ENCODE results near the gene ADAMTS18.
A peak's percentile ranks its signal among the peaks of the same experiment; 100 is the strongest.

ADAMTS18 gene

DNA sequence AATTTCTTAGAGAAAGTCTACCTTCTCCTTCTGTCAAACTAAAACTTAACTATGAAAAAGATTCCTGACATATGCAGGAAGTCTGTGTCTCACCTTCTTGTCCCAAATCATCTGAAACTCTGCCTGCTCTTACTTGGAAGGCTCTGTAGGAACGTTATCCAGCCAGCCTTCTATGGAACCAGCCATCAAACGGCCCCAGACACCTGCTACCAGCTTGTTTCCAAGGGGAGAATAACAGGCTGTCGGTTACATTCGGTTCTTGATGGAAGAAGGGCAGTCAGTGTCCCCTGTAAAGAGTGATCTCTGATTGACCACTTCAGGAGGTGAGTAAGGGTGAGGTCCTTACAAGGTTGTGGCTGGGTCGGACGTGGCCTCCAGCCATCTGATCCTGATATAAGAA, 1.7 kb downstream of the ADAMTS18 start:
- no peak for DNase-seq

DNA sequence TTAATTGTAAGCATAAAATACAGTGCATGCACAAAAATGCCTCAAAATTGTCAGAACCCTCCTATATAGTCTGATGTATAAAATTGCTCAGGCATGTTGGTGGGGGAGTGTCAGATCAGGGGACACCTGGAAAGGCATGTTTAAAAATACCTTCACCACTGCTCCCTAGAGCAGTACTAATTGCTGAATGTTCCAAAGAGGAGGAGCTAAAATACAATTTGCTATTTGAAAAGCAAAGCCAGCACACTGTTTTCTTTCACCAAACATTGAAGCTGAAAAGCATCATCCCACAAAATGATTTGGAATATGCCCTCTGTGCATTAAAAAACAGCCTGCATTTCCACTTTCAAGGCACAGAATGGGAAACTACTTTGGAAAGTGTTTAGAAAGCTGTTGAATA, 2.6 kb downstream of the ADAMTS18 start:
- no peak for DNase-seq

DNA sequence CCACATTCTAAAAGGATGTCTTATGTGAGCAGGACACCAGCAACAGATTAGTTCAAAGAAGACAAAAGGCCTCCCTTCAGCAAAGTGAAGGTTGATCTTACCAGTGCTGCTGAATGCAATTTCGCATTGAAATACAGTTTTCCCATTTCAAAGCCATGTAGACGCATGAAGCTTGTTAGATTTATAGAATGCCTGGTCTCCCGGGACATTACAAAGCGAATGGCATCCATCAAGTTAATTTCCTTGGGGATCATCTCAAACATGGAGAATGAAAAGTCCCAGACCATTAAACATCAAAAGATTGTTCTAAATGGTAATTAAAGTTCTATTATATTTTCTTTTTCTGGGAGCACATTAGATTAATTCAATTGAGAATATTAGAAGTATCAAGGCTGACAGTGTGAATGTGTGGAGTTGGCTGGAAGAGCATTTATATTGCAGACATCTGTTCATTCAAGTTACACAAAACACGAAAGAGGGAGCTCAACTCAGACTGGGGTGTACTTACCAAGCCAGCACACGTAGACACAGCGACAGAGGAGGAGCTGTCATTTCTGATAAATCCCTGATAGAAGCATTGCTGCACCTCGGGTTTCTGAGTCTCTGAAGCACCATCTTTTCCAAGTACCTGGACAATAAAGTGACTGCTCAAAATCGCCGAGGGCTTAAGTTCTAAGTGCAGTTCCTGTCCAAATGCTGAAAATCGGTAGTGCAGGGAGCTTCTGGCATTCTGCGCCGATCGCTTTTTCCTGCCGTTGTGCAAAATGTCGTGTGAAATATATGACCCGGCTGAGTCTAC, 3.8 kb downstream of the ADAMTS18 start:
- DNase-seq, result peak; percentile 31

DNA sequence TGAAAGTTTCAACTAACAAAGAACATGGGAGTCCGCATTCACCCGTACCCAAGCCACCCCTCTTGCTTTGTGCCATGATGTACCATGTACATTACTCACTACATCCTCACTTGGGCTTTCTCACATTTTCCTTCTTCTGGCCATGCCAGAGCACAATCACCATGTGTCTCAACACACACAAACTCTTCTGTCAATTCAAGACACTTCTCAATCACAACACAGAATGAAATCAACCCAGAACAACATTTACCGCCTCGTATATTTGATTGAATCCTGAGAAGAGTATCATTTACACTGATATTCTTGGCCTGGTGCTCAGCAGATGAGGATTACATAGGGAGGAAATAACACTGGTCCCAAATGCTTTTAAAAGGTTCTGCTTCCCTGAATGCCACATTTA, 4.5 kb downstream of the ADAMTS18 start:
- DNase-seq, result no peak

DNA sequence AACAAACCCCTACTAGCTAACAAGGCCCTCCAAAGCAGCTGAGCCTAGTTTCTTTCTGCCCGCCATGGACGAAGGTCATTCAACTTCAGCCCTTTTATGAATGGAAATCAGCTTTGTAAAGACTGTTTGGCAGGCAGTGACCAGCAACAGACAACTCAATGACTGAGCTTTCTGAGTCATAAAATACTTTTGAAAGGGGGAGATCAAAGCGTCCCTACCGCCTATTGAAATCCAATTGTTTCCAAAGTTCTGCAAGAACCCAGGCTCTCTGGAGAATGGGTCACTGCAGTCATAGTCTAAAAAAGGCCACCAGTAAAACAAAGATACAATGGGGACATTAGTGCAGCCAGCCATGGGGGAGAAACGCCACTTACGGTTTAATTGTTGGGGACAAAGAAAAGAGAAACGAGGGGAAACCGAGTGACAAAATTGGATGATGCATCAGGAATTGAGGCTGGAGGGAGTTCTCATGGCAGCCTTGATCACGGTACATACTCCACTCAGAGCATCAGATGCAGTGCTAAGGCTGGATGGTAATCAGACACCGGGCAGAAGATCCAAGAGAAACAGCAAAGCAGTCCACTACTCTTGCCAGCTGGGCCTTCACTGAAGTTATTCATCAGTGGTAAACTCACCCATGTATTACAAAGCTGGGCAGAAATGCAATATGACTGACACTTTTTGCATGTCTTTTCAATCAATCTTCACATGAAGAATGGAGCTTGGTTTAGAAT, 9.8 kb downstream of the ADAMTS18 start:
- no peak for DNase-seq

DNA sequence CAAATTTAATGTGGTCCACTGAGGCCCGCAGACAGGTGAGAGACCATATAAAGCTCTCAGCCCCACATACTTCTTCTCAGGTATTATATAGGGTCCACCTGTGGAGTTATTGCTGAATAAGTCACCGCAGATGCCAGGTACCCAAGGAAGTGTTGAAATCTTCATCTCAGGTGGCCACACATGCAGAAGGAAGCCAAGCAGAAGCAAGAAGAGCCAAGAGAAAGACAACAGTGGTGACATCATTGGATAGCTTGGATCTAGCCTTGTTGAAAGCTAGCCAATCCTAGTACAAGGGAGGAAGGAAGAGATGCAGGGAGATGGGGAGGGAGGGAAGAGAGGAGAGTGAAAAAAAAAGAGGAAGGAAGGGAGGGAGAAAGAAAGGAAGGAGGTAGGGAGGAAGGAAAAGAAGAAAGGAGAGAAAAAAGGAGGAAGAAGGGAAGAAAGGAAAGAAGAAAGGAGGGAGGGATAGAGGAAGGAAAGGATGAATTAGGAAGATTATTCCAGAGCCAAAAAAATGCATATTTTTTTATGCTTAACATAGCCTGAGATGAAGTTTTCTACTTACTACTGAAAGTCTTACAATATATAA, 12.5 kb downstream of the ADAMTS18 start:
- DNase-seq, result no peak

DNA sequence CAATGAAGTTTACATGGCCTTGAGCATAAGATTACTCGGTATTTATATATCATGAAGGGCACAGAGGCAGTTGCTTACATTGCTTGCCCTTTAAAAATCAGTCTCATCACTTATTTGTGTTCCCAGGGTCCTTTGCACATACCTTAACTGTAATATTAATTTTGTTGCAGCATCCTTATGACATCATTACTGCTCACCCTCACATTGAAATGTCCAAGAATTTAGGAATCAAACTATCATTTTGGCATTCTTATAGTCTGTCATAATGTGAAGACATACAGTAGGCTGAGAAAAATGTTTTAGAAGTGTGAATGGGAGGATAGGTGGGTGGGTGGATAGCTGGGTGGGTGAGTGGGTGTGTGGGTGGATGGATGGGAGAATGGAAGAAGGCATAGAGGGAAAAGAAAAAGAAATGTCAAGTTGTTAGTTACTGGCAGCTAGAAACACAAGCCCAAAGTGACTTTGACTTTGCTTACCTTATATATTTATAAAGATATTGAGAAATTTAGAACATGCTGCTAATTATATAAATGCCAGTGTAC, 17.8 kb downstream of the ADAMTS18 start:
- DNase-seq, result no peak

DNA sequence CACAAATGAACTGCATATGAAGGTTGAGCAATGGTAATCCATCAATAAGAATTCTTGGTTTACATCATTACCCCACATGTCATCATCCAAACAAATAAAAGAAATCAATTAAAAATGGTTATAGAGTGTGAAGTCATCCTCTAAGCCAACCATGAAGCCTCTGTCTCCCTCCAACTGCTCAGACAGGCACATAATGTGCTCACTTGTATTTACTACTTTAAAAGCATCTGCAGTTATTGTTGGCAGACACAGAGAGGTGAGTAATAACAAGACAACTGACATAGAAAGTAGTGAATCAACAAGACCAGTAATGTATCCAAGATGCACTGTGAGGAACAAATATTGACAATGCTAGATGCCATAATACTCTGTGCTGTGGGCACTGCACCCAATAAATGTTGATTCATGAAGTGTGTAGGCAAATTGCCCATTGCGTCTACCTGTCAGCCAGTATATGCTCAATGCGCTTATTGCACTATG, 20.0 kb downstream of the ADAMTS18 start:
- DNase-seq, result no peak

DNA sequence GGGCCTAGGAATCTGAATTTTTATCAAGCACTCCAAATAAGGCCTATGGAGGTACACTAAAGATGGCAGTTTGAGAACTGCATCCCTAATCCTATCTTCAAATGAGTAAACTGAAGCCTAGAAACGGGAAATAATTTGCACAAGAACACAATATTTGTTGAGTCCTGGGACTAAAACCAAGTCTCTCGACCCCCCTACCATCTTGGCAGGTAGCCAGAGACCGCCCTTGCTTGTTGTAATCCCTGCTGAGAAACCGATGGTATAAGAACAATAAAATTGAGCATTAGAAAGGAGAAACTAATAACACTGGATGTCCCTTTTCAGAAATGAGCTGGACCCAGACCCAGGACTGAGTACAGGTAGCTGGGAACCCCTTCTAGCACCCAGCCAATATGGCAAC, 24.4 kb downstream of the ADAMTS18 start:
- no peak for DNase-seq

DNA sequence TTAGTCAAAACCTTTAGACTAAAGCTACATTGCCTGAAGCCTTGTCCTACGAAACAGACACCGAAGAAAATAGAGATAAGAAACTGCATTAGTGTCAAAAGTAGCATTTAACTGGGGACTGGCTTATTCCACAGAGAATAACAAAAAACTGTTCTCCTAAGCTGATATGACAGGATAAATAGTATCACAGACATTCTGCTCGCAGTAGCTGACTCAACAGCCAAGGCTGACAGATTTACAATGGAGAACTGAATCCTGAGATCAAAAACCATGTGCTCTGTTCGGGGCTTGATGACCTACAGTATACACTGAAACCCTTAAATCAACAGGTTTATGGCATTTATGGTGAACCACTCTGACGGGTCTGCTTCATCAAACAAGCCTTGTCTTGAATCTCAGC, 25.5 kb downstream of the ADAMTS18 start:
- no peak for DNase-seq

- DNase-seq, result no peak
Measured at GRCh38 chr16:77408607-77409006, 26.2 kb downstream of the ADAMTS18 start.

- no peak for DNase-seq
Measured at GRCh38 chr16:77406680-77407079, 28.2 kb downstream of the ADAMTS18 start.

DNA sequence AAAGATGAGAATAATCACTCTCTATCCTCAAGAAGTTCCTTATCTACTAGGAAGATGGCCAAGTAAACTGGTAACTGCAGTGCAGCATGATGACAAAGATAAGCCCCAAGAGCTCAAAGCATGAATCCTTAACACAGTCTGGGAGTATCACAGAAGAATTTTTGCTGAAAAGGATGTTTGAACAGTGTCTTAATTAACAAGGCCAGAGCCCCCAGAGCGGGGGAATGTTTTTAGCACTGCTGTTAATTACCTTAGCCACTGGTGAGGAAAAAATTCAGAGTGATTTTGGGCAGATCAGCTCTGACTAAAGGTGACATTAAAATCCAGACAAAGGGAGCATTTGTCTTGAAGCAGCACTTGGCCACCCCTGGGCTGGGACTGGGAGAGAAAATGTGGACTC, 30.1 kb downstream of the ADAMTS18 start:
- no peak for DNase-seq

- DNase-seq, result no peak
Measured at GRCh38 chr16:77403732-77404131, 31.1 kb downstream of the ADAMTS18 start.

DNA sequence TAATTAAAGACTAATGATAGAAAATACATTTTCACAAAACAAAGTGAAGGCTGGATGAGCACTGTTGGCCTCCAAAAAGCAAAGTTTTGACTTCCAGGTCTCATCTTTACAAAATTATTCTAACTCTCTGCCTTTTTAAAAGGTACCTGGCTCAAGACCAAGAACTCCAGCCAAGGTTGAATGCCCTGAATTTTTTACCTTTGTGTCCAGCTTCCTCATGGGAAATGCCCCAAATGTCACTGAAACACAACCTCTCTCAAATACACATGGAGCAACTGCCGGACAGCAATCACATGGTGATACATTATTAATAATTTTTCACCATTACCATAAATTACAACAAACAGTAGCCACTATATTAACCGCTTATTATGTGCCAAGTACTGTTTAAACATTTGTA, 32.2 kb downstream of the ADAMTS18 start:
- no peak for DNase-seq

DNA sequence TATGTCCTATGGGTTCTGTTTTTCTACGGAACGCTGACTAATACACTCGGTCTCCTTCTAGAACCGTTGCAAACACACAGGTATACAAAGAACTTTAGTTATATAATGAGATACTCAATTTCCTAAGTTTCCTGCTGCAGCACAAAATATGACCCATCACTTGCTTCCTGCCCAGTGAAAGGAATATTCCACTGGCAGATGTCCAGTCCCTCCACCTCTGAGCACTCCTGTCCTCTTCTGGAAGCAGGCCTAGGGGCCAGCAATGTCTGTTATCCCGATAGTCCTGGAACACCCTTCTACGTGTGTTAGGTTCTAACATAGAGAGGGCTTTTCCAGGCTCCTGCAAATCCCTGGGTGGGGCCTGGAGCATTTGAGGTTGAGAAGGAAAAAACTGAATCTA, 32.7 kb downstream of the ADAMTS18 start:
- no peak for DNase-seq

DNA sequence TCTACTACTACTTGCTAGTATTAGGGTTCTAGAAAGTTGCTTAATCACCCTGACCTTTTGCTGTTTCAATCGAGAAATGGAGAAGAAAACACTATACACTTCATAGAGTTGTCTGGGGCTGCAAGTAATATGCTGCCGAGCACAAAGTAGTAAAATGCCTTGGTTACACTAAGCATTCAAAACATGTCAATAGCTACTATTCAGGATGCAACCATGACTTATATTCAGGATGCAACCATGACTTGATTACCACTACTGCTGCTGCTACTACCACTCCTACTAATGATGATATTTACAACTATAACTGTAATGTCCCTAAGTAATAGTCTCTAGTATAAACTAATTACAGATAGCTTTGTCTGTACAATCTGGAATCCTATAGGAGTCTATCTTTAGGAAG, 35.3 kb downstream of the ADAMTS18 start:
- no peak for DNase-seq

DNA sequence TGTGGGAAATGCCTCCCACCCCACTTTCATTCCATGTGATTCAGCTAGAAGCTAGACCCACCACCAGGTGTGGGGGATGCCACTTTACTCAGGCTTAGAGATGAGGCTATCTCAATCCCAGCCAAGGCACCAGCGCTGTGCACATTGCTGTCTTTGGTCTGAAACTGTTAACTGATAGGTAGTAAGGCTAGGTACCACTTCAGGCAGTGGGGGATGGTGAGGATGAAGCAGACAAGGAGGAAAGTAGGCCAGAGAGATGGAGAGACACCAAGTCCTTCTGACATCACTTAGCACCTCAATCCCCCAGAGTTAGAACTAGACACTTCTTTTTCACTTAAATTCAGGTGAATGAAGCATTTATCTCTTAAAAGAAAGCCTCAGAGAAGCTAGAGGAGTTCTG, 35.8 kb downstream of the ADAMTS18 start:
- no peak for DNase-seq

- DNase-seq, result no peak
Measured at GRCh38 chr16:77398495-77398894, 36.3 kb downstream of the ADAMTS18 start.

DNA sequence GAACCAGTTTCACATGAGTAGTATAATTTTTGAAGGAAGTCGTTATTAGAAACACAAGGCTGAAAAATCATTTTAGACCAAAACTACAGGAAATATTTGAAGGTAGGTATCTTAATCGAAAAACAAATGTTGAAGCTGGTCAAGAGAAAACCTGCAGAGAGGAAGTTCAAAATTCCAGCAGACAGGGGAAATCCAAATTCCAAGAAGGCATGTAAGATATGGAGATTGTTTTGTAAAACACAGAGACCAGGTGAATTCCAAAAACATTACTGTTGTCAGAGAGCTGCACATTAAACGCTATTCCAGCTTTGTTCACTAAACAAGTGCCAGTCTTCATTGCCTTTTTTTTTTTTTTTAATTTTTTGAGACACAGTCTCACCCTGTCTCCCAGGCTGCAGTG, 38.4 kb downstream of the ADAMTS18 start:
- no peak for DNase-seq

GRCh38 chr16:77394699-77395098, 40.1 kb downstream of the ADAMTS18 start:
- no peak for DNase-seq

DNA sequence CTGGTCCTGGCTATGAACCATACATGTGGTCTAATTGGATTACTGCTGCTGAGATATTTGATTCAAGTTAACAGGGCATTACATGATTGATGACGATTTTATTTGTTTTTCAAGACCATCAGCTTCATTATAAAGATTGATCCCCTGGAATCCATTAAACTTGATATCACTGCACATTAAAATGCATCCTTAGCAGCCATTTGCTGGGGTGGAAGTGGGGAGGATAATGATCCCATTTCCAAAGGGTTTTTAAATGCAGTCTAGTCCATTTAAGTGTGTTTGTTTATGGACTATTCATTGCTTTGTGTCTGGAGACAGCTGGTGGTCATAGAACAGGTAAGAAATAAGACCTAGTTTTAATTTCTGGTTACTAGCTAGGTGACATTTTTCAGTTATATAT, 40.9 kb downstream of the ADAMTS18 start:
- DNase-seq, result no peak

- no peak for DNase-seq
Measured at GRCh38 chr16:77387815-77388209, 47.0 kb downstream of the ADAMTS18 start.

Measured in DMS79 (cell line).